ELR (cell line): Measurements from ENCODE around the gene SGCD.

Experiments
- DNase-seq: peaks from one replicate; pipeline ENCODE4 v3.0.0-alpha.2; 2015; ENCODE audit warnings: low read depth

Gene SGCD

GRCh38 chr5:156361436-156362109, 34.6 kb downstream of the SGCD start:
- DNase-seq: no peak

GRCh38 chr5:156363861-156364260, 36.9 kb downstream of the SGCD start:
- DNase-seq: no peak

- no peak for DNase-seq
These were observed 39.6 kb downstream of the SGCD start for GRCh38 chr5:156366521-156366920.

- no peak for DNase-seq
These were observed 40.6 kb downstream of the SGCD start for GRCh38 chr5:156367597-156367996.

- DNase-seq: no peak
These were observed 49.0 kb downstream of the SGCD start for GRCh38 chr5:156375895-156376495.

GRCh38 chr5:156376751-156377150, 49.8 kb downstream of the SGCD start:
- no peak for DNase-seq

GRCh38 chr5:156378159-156378558, 51.2 kb downstream of the SGCD start:
- no peak for DNase-seq

GRCh38 chr5:156379206-156379605, 52.2 kb downstream of the SGCD start:
- no peak for DNase-seq

- no peak for DNase-seq
These were observed 53.9 kb downstream of the SGCD start for GRCh38 chr5:156380848-156381247.

- DNase-seq: no peak
These were observed 56.7 kb downstream of the SGCD start for GRCh38 chr5:156383510-156384265.

- no peak for DNase-seq
These were observed 58.5 kb downstream of the SGCD start for GRCh38 chr5:156385416-156385815.

GRCh38 chr5:156386976-156387375, 60.0 kb downstream of the SGCD start:
- DNase-seq: no peak

GRCh38 chr5:156387391-156387790, 60.4 kb downstream of the SGCD start:
- no peak for DNase-seq

GRCh38 chr5:156388233-156388632, 61.3 kb downstream of the SGCD start:
- DNase-seq: no peak

- no peak for DNase-seq
These were observed 64.2 kb downstream of the SGCD start for GRCh38 chr5:156391139-156391538.

- DNase-seq: no peak
These were observed 67.0 kb downstream of the SGCD start for GRCh38 chr5:156393980-156394379.

- DNase-seq: no peak
These were observed 67.8 kb downstream of the SGCD start for GRCh38 chr5:156394642-156395305.

- no peak for DNase-seq
These were observed 68.3 kb downstream of the SGCD start for GRCh38 chr5:156395306-156395675.

- no peak for DNase-seq
These were observed 69.3 kb downstream of the SGCD start for GRCh38 chr5:156396063-156396829.

GRCh38 chr5:156396830-156397081, 69.8 kb downstream of the SGCD start:
- DNase-seq: no peak

- no peak for DNase-seq
These were observed 72.4 kb downstream of the SGCD start for GRCh38 chr5:156399323-156399722.

- no peak for DNase-seq
These were observed 73.4 kb downstream of the SGCD start for GRCh38 chr5:156400231-156400986.
